ENCODE measurements around the gene FAM210A.
"Not testable (repeated sequence)": the region's sequence is repeated elsewhere in the genome, so short reads cannot be mapped to it uniquely, and the experiment has no call there.

The FAM210A gene, protein sequence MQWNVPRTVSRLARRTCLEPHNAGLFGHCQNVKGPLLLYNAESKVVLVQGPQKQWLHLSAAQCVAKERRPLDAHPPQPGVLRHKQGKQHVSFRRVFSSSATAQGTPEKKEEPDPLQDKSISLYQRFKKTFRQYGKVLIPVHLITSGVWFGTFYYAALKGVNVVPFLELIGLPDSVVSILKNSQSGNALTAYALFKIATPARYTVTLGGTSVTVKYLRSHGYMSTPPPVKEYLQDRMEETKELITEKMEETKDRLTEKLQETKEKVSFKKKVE

DNA sequence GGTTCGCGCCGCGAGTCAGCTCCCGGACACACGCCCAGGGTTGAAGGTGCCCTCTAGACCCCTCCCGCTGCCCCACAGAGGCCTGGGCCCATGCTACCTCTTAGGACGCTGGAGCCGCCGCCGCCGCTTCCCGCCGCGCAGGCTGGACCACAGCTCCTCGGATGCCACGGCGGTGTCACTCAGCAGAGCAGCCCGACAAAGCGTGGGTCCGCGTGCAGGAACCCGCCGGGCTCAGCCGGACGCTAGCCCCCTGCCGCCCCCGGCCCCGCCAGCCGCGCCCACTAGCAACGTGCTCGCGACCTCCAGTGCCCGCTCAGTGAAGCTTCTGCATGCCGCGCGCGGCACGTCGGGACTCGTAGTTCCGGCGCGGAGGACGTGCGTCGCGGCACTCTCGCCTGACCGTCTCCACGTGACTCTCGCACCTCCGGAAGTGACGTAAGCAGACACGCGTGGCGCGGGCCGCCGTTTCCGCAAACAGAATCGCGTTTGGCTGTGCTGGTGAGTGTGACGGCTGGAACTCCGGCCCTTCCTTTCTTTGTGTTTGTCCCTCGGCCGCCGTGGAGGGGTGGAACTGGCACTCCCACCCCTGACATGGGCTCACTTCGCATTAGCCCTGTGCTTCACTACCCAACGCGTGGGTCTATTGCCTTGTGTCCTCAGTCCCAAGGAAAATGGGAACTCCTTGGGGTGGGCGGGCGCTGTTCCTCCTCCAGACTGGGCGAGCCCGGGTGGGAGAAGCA, at the start of gene FAM210A, which contains the start of gene RNMT:
TSS of gene FAM210A (minus strand) at position 327 of the 740 bp plus-strand sequence. CDS start 44,481 bp downstream, outside the sequence.
TSS of gene RNMT (plus strand) at position 442 of the 740 bp plus-strand sequence. CDS start 4,845 bp downstream, outside the sequence.
- DNase-seq (ENCODE audit: low spot score), result peak; percentile 99

DNA sequence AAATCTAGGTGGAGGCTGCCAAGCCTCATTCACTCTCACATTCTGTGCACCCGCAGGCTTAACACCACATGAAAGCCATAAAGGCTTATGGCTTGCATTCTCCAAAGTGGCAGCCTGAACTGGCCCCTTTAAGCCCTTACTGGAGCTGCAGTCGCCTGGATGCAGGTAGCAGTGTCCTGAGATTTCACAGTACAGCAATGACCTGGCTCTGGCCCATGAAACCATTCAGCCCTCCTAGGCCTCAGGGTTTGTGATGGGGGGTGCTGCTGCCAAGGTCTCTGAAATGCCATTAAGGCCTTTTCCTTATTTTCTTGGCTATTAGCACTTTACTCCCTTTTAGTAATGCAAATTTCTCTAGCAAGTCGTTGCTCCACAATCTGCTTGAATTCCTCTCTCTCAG, 48.7 kb upstream of the FAM210A start:
- no peak for DNase-seq (ENCODE audit: low spot score)

DNA sequence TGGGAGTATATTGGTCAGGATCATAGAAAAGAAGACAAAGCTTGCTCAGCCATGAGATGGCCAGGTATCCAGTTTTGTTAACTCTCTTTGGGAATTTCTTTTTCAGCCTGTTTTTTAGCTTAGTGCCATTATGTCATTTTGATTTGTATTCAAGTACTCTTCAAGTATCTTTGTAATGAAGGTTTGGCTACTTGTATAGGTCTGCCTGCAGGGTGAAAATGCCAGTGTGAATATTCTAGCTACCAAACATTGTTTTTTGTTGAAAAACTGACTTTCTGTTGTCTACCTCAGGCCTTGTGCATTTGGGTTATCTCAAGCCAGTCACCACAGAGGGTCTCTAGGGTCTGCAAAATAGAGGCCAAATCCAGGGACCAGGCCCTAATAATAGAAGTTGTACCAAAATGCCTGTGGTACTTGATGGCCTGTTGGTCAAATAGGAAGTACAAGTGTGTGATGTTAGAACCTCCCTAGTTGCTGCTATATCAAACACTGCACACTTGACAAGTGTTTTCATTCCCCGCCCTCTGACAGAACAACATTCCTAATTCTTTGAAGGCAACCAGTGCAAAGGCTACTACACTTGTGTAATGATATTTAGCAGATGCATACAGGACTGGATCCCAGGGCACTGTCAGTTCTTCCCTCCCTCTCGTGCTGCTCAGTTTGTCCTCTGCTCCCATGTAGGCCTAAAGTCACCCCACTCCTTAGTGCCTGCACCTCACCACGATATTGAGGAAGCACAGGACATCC, 36.5 kb upstream of the FAM210A start:
- no peak for DNase-seq (ENCODE audit: low spot score)

DNA sequence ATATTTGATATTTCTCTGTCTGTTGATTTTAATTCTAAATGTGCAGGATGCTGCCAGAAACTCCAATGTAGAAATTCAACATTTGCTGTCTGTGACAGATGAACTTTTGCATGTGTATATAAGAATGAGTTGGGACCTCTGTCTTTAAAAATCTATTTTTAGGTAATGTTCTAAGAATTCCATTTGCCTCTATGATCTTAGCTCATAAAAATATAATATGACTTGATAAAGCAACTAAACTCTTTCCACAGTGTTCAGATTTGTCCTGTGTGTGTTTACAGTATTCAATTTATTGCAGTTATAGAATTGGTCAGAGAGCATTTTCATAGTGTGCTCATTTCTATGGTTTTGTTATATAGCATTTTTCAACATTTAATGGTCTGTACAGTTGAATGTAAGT, 33.7 kb upstream of the FAM210A start:
- DNase-seq (ENCODE audit: low spot score), result no peak

DNA sequence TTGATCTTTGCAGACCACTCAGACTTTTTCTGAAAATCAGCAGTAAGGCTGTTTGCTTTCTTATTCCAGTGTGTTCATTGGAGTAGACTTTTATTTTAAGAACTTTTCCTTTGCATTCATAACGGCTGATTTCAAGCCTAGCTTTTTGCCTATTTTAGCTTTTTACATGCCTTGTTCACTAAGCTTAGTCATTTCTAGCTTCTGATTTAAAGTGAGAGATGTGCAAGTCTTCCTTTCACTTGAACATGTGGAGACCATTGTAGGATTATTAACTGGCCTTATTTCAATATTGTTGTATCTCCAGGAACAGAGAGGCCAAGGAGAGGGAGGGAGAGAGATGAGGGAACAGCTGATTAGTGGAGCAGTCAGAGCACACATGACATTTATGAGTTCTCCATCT, 32.3 kb upstream of the FAM210A start:
- no peak for DNase-seq (ENCODE audit: low spot score)

DNA sequence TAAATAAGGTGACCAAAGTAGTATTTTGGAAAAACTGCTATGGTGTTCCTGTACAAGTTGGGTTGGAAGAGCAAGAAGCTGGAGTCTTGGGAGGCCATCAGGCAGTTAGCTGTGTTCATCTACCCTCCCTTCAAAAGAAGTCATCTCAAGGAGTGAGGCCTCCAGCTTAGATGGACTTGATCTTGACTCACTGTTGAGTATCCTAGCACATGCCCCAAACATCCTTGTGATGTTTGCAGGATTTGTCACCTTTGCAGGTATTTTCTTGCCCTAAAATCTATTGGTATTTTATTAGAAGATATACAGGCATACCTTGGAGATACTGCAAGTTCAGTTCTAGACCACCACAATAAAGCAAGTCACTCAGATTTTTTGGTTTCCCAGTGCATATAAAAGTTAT, 30.3 kb upstream of the FAM210A start:
- DNase-seq (ENCODE audit: low spot score), result no peak

DNA sequence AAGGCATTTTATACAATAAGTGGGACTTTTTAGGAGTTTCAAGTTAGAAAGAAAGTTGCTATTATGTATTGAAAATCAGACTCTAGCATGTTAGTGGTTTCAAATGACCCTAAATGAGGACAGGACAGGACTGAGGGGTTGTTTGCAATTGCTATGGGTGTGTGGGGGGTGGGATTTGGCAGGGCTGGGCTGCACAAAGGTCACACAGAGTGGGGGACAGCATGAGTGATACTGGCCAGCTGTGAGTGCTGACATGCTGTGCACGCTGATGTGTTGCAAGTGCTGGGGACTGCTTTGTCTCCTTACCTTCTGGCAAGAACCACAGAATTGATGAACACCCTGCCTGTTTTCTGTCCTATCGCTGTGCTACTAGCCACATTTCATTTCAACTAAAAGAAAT, 29.9 kb upstream of the FAM210A start:
- no peak for DNase-seq (ENCODE audit: low spot score)

DNA sequence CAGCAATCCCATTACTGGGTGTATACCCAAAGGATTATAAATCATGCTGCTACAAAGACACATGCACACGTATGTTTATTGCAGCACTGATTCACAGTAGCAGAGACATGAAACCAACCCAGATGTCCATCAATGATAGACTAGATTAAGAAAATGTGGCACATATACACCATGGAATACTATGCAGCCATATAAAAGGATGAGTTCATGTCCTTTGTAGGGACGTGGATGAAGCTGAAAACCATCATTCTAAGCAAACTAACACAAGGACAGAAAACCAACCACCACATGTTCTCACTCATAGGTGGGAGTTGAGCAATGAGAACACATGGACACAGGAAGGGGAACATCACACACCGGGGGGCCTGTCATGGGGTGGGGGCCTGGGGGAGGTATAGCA, 25.2 kb upstream of the FAM210A start:
- DNase-seq (ENCODE audit: low spot score), result not testable (repeated sequence)

DNA sequence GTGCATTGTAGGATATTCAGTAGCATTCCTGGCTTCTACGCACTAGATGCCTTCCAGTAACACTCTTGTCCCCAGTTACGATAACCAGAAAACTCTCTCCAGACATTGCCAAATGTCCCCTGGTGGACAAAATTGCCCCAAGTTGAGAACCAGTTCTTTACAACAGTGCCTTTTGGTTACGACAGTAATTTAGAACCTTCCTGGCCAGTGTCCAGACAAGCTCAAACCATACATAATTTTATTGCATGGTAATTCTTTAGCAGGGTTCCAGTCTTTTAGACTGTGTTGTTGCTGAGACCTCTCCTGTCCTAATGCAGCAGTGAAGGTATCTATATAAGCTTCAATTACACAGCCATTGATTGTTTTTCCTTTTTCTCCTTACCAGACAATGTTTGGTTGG, 20.3 kb upstream of the FAM210A start:
- no peak for DNase-seq (ENCODE audit: low spot score)

DNA sequence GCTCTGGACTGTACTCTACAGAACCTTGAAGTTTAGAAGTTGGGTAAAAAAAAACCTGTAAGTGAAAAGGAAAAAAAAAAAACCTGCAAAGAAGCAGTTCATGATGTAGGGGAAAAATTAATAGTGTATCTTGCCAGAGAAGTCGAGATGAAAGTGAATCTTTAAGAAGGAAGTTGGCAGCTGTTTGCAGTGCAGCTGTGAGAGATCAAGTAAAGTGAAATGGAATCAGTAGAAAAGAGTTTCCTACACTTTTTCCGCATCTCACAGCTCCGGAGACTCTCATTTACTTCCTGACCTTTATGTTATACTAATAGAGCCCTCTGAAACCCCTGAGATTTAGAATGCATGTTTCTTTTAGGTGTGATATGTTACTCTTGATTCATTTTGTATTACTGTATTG, 19.3 kb upstream of the FAM210A start:
- DNase-seq (ENCODE audit: low spot score), result no peak

DNA sequence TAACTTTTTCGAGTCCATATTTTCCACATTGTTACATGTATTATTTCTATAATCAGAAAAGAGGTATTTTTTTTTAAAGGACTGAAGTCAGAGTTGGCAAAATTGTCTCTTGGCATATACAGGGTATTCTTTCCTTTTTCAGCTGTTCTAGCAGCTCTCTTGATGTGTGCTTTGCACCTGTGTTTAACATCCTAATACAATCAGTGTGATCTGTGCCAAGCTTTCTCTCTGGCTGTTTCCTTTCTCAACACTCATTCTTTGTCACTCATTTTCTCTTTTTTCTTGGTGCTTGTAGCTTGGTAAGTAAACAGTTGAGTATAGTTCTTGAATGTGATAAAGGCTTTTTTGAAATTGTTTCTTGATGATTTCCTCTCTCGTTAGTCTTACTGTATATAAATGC, 9.3 kb upstream of the FAM210A start:
- no peak for DNase-seq (ENCODE audit: low spot score)

DNA sequence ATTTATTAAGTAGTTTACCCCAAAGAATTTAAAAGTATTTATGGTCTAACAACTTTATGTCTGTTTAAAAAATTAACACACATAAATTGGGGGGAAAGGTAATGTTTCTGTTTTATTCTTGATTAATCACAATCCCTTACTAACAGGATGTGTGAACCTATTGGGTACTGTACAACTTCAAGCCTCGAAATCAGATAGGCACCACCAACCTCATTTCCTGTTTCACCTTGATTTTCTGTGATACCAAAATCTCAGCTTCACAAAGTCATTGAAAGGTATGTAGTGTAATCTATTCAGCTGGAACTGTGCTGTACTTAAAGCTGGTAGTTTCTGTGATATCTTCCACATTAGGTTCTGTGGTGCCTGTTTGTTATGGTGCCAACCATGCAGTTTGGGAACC, 4.1 kb upstream of the FAM210A start:
- DNase-seq (ENCODE audit: low spot score), result no peak

DNA sequence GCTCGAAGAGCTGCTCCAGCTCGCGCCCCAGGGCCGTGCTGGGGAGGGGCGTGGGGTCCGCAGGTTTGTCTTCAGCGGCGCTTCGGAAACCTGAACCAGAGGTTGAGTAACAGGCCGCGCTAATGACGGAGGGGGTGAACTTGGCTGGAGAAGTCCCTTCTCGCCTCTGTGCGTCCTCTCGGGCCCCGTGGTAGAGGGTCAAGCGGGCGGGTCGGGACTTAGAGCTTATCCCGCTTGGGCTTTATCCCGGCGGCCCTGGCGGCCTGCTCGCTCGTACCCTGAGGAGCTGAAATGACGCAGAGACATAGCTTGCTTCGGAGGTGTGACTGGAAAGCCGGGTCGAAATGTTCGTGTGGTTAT, 594 bp upstream of the FAM210A start:
- DNase-seq (ENCODE audit: low spot score), result peak; percentile 38

DNA sequence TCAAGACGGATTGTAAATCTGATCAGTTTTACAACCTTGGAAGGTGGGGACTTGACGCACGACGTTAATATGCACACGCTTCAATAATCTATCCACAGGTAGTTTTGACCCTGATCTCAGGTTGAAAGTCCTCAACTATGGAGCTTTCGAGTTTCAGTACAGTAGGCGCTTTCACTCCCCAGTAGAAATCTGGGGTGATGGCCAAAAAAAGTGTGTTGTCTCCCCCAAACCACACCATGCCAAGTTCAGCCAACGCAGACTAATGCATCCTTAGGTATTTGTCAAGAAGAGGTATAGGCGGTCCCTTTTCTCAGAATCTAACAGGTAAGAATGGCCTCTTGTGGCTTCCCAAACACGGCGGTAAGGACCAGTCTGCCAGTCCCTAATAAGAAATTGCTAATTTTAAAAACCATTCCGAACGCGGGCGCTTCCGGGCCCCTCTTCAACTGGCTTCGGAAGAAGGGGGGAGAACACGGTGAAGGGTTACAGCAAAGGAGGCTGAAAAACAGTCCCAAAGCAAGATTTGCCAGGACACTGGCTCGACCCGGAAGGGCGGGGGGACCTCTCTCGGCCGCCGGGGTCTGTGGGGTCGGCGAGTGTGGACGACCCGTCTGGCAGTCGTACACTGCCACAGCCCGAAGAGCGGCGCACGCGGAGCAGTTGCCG, 659 bp downstream of the FAM210A start:
- peak; percentile 5 for DNase-seq (ENCODE audit: low spot score)

DNA sequence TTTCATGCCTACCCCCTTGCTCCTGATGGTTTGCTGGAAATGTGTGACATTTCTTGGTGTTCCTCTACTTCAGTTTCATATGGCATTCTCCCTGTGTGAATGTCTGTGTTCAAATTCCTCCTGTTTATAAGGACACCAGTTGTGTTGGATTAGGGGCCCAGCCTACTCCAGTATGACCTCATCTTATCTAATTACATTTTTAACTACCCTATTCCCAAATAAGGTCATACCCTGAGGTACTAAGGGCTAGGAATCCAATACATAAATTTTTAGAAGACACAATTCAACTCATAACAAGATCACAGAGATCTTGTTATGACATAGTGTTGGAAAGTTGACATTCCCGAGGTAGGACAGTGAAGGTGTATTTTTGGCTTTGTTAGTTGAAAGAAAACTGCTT, 5.5 kb downstream of the FAM210A start:
- no peak for DNase-seq (ENCODE audit: low spot score)

DNA sequence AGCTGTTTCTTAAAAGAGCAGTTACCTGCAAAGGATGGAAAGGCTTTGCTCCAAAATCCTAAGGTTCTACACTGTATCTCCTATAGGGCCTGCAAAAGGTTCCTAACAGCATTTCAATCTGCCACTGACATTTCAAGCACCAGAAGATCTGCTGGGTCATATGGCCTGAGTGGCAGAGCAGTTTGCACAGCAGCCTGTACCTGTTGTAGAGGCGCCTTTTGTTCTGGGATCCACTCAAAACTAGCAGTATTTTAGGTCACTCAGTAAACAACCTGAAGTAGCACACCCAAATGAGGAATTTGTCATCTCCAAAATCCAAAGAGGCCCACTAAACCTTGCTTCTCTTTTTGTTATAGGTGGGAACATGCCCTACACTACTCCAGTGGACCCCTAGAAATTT, 6.2 kb downstream of the FAM210A start:
- DNase-seq (ENCODE audit: low spot score), result no peak

DNA sequence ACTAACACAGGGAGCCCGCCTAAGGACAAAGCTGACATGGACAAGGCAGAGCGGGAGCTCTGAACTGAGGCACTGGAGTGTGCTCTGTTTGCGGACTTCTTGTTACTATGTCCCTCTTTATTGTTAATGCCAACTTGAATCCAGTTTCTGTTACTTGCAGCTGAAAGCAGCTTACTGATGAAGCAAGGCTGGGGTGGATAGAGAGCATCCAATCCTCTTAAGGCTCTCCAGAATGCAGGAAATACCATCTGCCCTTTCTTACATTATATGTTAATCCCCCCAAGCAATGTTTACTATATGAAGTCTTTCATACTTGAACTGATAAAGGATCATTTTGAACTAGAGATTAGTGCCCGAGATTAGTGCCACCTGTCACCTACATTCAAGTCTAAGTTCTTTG, 9.4 kb downstream of the FAM210A start:
- DNase-seq (ENCODE audit: low spot score), result no peak

DNA sequence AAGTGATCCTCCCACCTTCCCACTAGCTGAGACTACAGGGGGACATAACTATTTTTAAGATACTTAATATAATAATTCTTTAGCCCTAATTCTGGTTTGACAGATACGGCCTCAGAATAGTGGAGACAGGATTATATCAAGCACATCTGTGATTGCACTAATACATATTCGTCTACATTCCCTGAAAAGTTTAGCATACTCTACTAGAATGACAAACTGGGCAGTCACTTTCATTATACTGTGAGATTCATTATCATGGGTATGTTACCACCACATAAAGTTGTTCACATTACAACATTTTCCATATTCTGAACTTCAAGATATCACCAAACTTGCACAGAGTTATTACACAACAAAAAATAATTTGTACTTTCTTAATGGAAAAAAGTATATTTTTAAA, 11.0 kb downstream of the FAM210A start:
- DNase-seq (ENCODE audit: low spot score), result no peak

DNA sequence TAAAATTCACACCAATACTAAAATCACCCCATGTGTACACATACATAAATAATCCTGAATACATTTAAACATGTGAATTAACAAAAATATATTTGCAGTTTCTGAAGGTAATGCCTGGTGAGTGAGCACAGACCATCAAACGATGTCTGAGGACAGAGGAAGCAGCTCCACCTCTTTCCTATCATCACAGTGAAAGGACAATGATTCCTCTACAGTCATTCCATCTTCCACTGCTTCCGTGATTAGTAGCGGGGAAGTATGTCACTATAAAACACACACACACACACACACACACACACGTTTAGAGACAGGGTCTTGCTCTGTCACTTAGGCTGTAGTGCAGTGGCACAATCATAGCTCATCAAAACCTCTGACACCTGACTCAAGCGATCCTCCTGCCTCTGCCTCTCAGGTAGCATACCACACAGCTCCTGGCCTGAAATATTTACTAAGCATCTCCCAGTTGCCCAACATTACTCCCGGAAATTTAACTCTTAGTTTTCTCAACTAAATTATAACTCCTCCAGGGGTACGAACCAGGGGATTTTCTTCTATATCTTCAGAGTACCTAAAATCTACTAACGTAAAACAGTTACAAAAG, 12.8 kb downstream of the FAM210A start:
- DNase-seq (ENCODE audit: low spot score), result no peak

DNA sequence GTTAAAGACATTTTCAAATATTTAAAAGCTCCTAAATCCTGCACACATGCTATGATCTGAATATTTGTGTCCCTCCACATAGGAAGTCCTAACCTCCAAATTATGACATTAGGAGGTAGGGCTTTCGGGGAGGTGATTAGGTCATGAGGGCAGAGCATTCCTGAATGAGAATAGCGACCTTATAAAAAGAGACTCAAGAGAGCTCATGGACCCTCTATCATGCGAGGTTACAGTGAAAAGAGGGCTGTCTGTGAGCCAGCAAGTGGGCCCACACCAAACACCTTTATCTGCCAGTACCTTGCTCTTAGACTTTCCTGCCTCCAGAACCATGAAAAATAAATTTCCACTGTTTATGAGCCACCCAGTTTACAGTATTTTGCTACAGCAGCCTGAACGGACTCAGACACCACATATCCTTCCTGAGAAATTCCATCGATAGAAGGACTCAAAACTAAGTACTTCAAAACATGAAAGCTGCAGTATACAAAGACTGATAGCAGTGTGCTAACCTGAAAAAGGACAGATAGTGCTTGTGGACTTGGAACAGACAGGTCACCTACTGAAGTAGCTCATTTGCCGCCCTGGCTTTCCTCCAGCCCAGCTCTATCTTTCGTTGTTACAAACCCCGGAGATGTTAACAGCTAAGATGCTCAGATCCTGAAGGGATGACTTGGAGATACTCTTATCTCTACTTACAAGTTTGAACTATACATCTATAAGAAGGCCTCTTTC, 13.8 kb downstream of the FAM210A start:
- DNase-seq (ENCODE audit: low spot score), result no peak

DNA sequence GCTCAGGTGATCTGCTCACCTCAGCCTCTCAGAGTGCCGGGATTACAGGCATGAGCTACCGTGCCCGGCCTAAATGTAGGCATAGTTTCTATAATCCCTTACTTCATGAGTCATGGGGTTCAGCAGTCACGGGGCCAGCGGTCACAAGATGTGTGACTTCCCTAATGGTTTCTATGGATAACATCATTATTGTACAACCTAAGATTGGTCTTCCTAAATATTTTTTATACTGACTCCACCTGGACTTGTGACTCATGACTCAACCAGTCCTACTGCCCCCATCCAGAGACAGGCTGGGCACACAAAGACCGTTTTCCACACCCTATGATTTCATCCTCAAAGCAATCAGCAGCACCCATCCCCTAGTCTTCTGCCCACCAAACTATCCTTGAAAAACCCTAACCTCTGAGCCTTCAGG, 15.9 kb downstream of the FAM210A start:
- no peak for DNase-seq (ENCODE audit: low spot score)
